C4-2B (cell line): ENCODE results near the gene FAM13A.
A peak's percentile ranks its signal among the peaks of the same experiment; 100 is the strongest.

Experiments used
- H3K27ac ChIP-seq: fragments of 450-650 bp; 2 replicates; pipeline ENCODE4 v1.5.1; 2017
- ZFX ChIP-seq: fragments of 450-650 bp; IDR thresholded peaks from 2 replicates; pipeline ENCODE4 v1.6.1; 2017
- TF ChIP-seq, protein P1 (sequence below): fragments of 450-650 bp; conservative IDR thresholded peaks from 2 replicates; pipeline ENCODE4 v1.5.1; 2017; ENCODE audit warnings: mild to moderate bottlenecking

FAM13A gene

DNA sequence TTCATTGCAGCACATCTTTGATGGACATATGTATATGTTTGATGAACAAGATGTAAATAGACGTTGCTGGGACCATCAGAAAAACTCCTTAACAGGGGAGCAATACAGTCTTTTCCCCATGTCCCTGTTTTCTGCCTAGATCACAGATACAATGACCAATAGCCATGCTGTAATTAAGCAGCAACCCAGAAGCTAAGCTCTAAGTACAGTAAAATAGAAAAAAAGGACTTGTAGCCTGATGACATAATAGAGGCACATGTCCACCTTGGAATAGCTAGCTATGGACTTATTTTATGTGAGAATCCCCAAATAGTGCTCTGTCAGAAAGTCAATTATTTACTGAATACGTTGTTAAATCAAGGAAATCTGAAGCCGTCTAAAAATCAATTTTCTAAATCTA, 14.9 kb downstream of the FAM13A start:
- TF ChIP-seq, protein P1, sequence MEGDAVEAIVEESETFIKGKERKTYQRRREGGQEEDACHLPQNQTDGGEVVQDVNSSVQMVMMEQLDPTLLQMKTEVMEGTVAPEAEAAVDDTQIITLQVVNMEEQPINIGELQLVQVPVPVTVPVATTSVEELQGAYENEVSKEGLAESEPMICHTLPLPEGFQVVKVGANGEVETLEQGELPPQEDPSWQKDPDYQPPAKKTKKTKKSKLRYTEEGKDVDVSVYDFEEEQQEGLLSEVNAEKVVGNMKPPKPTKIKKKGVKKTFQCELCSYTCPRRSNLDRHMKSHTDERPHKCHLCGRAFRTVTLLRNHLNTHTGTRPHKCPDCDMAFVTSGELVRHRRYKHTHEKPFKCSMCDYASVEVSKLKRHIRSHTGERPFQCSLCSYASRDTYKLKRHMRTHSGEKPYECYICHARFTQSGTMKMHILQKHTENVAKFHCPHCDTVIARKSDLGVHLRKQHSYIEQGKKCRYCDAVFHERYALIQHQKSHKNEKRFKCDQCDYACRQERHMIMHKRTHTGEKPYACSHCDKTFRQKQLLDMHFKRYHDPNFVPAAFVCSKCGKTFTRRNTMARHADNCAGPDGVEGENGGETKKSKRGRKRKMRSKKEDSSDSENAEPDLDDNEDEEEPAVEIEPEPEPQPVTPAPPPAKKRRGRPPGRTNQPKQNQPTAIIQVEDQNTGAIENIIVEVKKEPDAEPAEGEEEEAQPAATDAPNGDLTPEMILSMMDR, result no peak
- TF ChIP-seq ZFX, result no peak
- no peak overlapping the region for H3K27ac ChIP-seq

DNA sequence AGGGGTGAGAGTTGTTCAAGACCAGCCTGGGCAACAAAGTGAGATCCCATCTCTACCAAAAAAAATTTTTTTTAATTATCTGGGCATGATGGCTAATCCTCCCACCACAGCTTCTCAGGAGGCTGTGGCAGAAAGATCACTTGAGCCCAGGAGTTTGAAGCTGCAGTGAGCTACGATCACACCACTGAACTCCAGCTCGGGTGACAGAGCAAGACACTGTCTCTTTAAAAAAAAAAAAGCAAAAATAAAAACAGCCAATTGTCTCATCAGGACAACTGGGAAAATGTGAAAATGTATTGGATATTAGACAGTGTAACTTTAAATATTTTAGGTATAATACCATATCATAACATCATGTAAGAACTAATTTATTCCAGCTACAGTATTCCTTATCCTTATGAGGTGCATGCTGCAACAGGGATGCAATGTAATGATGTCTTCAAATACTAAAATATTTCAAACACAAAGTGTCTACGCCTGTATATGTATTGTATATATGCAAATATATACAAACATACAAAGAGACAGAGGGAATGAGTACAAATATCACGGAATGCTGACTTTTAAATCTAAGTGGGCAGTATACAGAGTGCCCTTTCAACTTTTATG, 17.2 kb downstream of the FAM13A start:
- no peak overlapping the region for H3K27ac ChIP-seq
- TF ChIP-seq ZFX, result no peak
- TF ChIP-seq, protein P1, result no peak

DNA sequence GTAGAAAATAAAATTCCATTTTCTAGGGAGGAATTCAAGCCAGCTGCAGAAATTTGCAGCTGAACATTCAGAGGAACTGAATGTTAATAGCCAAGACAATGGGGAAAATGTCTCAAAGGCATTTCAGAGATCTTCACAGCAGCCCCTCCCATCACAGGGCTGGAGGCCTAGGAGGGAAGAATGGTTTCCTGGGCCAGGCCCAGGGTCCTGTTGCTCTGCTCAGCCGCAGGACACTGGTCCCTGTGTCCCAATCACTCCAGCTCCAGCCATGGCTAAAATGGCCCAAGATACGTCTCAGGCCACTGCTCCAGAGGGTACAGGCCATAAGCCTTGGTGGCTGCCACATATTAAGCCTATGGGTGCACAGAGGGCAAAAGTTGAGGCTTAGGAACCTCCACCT, 20.4 kb downstream of the FAM13A start:
- no peak for TF ChIP-seq ZFX
- TF ChIP-seq, protein P1, result no peak
- no peak overlapping the region for H3K27ac ChIP-seq

DNA sequence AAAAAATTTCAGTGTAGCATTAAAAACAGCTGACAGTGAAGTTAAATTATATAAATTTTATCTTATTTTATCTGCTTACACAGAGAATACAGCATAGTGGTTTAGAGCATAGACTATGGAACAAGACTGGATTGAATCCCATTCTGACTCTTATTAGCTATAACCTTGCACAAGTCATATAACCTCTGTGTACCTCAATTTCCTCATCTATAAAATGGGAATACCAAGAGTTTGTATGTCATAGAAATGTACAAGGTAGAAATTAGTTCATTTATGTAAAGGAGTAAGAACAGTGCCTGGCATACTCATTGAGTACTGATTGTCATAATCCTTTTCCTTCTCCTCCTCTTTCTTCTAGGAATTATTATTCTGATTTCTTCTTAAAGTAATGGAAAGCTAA, 25.7 kb downstream of the FAM13A start:
- H3K27ac ChIP-seq, result no peak overlapping the region
- no peak for TF ChIP-seq ZFX
- TF ChIP-seq, protein P1, result no peak

DNA sequence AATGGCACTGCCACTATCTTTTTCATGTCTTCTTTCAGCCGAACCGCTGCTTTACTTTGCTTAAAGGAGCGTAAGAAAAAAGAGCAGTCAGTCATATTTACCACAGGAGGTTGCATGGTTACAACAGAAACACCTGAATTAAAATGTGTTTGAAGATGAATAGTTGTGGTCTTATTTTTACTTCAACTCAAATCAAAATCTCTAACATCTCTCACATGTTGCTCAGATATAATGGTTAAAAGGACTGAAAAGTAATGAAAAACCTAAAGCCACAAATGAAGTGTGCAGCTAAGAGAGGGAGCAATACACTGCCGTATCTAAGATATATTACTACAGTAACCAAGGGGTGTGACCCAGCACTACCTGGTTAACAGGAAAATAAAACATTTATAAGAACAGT, 27.4 kb downstream of the FAM13A start:
- TF ChIP-seq, protein P1, result no peak
- no peak for TF ChIP-seq ZFX

DNA sequence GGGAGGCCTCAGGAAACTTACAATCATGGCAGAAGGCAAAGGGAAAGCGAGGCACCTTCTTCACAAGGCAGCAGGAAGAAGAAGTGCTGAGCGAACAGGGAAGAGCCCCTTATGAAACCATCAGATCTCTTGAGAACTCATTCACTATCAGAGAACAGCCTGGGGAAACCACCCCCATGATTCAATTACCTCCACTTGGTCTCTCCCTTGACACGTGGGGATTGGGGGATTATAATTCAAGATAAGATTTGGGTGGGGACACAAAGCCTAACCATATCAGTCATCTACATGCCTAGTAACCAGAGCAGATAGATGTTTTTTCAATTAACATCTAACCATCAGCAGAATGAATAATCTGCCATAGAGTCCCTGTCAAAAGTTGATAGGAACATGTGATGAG, 30.4 kb downstream of the FAM13A start:
- no peak for TF ChIP-seq ZFX
- TF ChIP-seq, protein P1, result no peak
- no peak overlapping the region for H3K27ac ChIP-seq

More for the DNA sequence above, 27.4 kb downstream of the FAM13A start:
- H3K27ac ChIP-seq, result no peak overlapping the region

DNA sequence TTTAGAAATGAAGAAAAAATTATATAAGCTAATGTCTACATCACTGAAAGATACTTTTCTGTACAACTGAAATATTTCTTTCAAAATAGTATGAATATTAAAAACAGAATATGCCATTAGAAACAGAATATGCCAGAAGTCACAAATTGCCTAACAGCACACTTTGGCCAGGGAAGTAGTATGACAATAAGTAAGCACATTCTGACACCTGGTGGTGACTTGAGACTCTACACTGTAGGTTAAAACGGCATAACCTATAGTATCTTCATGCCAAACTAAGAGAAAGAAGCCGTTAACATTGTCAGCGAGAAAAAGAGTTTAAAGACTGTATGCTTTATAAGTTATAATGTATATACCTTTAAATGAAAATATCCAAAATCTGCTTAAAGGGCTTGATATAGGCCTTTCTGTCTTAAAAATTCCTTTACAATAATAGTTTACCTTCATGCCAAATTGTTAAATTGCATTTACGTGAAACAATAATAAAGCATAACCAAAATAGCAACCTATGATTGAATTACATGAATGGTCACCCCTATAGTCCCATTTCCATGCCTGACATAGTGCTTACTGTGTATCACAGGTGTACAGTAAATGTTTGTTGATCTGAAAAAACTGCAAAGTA, 32.8 kb downstream of the FAM13A start:
- H3K27ac ChIP-seq, result no peak overlapping the region
- TF ChIP-seq ZFX, result no peak
- TF ChIP-seq, protein P1, result peak; percentile 79
